Measurements from ENCODE around the gene CDKN2AIP.
A peak's percentile ranks its signal among the peaks of the same experiment; 100 is the strongest.

CDKN2AIP gene

GRCh38 chr4:183405303-183405702 is 39.1 kb upstream of the CDKN2AIP start:
- Histone ChIP-seq H3K9ac (ENCODE audit: low read length) (no peak overlapping the region), H3K4me3 (ENCODE audit: low read length) (no peak overlapping the region), H3K27ac (ENCODE audit: low read depth, low read length) (no peak overlapping the region), H3K36me3 (ENCODE audit: control insufficient read depth, insufficient read depth, low read length) (no peaks in the 10 kb centered on the region), H3K27me3 (ENCODE audit: control insufficient read depth, insufficient read depth, low read length) (no peaks in the 10 kb centered on the region), H3K4me1 (ENCODE audit: control insufficient read depth, insufficient read depth, low read length) (no peaks in the 10 kb centered on the region)

GRCh38 chr4:183407128-183407585 is 37.3 kb upstream of the CDKN2AIP start:
- H3K27ac ChIP-seq (ENCODE audit: low read depth, low read length) = peak overlapping the region; percentile 45

GRCh38 chr4:183407635-183408464 is 36.6 kb upstream of the CDKN2AIP start:
- H3K27ac ChIP-seq (ENCODE audit: low read depth, low read length) = no peak overlapping the region
- H3K27me3 ChIP-seq (ENCODE audit: control insufficient read depth, insufficient read depth, low read length) = no peaks in the 10 kb centered on the region
- H3K36me3 ChIP-seq (ENCODE audit: control insufficient read depth, insufficient read depth, low read length) = no peaks in the 10 kb centered on the region
- no peaks in the 10 kb centered on the region for H3K4me1 ChIP-seq (ENCODE audit: control insufficient read depth, insufficient read depth, low read length)
- H3K4me3 ChIP-seq (ENCODE audit: low read length) = peak overlapping the region; percentile 65
- H3K9ac ChIP-seq (ENCODE audit: low read length) = no peak overlapping the region

More at GRCh38 chr4:183407128-183407585, 37.3 kb upstream of the CDKN2AIP start:
- Histone ChIP-seq H3K36me3 (ENCODE audit: control insufficient read depth, insufficient read depth, low read length) (no peaks in the 10 kb centered on the region), H3K27me3 (ENCODE audit: control insufficient read depth, insufficient read depth, low read length) (no peaks in the 10 kb centered on the region), H3K4me1 (ENCODE audit: control insufficient read depth, insufficient read depth, low read length) (no peaks in the 10 kb centered on the region), H3K9ac (ENCODE audit: low read length) (no peak overlapping the region), H3K4me3 (ENCODE audit: low read length) (peak overlapping the region; percentile 65)

GRCh38 chr4:183408796-183409195 is 35.6 kb upstream of the CDKN2AIP start:
- H3K4me3 ChIP-seq (ENCODE audit: low read length) = no peak overlapping the region
- H3K27me3 ChIP-seq (ENCODE audit: control insufficient read depth, insufficient read depth, low read length) = no peaks in the 10 kb centered on the region
- H3K27ac ChIP-seq (ENCODE audit: low read depth, low read length) = no peak overlapping the region
- H3K4me1 ChIP-seq (ENCODE audit: control insufficient read depth, insufficient read depth, low read length) = no peaks in the 10 kb centered on the region
- no peaks in the 10 kb centered on the region for H3K36me3 ChIP-seq (ENCODE audit: control insufficient read depth, insufficient read depth, low read length)
- H3K9ac ChIP-seq (ENCODE audit: low read length) = no peak overlapping the region

- Histone ChIP-seq H3K9ac (ENCODE audit: low read length) (no peak overlapping the region), H3K27me3 (ENCODE audit: control insufficient read depth, insufficient read depth, low read length) (no peaks in the 10 kb centered on the region), H3K4me3 (ENCODE audit: low read length) (no peak overlapping the region), H3K27ac (ENCODE audit: low read depth, low read length) (no peak overlapping the region), H3K36me3 (ENCODE audit: control insufficient read depth, insufficient read depth, low read length) (no peaks in the 10 kb centered on the region), H3K4me1 (ENCODE audit: control insufficient read depth, insufficient read depth, low read length) (no peaks in the 10 kb centered on the region)
Measured at GRCh38 chr4:183409483-183409882, 35.0 kb upstream of the CDKN2AIP start.

GRCh38 chr4:183409934-183410333 is 34.5 kb upstream of the CDKN2AIP start:
- H3K4me1 ChIP-seq (ENCODE audit: control insufficient read depth, insufficient read depth, low read length) = no peaks in the 10 kb centered on the region
- H3K9ac ChIP-seq (ENCODE audit: low read length) = no peak overlapping the region
- no peaks in the 10 kb centered on the region for H3K27me3 ChIP-seq (ENCODE audit: control insufficient read depth, insufficient read depth, low read length)
- H3K36me3 ChIP-seq (ENCODE audit: control insufficient read depth, insufficient read depth, low read length) = no peaks in the 10 kb centered on the region
- H3K4me3 ChIP-seq (ENCODE audit: low read length) = no peak overlapping the region
- H3K27ac ChIP-seq (ENCODE audit: low read depth, low read length) = no peak overlapping the region

GRCh38 chr4:183411291-183411861 is 33.1 kb upstream of the CDKN2AIP start:
- Histone ChIP-seq H3K36me3 (ENCODE audit: control insufficient read depth, insufficient read depth, low read length) (no peaks in the 10 kb centered on the region), H3K27ac (ENCODE audit: low read depth, low read length) (no peak overlapping the region), H3K27me3 (ENCODE audit: control insufficient read depth, insufficient read depth, low read length) (no peaks in the 10 kb centered on the region), H3K9ac (ENCODE audit: low read length) (no peak overlapping the region), H3K4me1 (ENCODE audit: control insufficient read depth, insufficient read depth, low read length) (no peaks in the 10 kb centered on the region), H3K4me3 (ENCODE audit: low read length) (no peak overlapping the region)

GRCh38 chr4:183412821-183413220 is 31.6 kb upstream of the CDKN2AIP start:
- H3K36me3 ChIP-seq (ENCODE audit: control insufficient read depth, insufficient read depth, low read length) = no peaks in the 10 kb centered on the region
- no peak overlapping the region for H3K4me3 ChIP-seq (ENCODE audit: low read length)
- H3K27me3 ChIP-seq (ENCODE audit: control insufficient read depth, insufficient read depth, low read length) = no peaks in the 10 kb centered on the region
- H3K9ac ChIP-seq (ENCODE audit: low read length) = no peak overlapping the region
- no peak overlapping the region for H3K27ac ChIP-seq (ENCODE audit: low read depth, low read length)
- no peaks in the 10 kb centered on the region for H3K4me1 ChIP-seq (ENCODE audit: control insufficient read depth, insufficient read depth, low read length)

- Histone ChIP-seq H3K9ac (ENCODE audit: low read length) (no peak overlapping the region), H3K36me3 (ENCODE audit: control insufficient read depth, insufficient read depth, low read length) (no peaks in the 10 kb centered on the region), H3K27ac (ENCODE audit: low read depth, low read length) (no peak overlapping the region), H3K27me3 (ENCODE audit: control insufficient read depth, insufficient read depth, low read length) (no peaks in the 10 kb centered on the region), H3K4me1 (ENCODE audit: control insufficient read depth, insufficient read depth, low read length) (no peaks in the 10 kb centered on the region), H3K4me3 (ENCODE audit: low read length) (no peak overlapping the region)
Measured at GRCh38 chr4:183413234-183414200, 30.9 kb upstream of the CDKN2AIP start.

- Histone ChIP-seq H3K27me3 (ENCODE audit: control insufficient read depth, insufficient read depth, low read length) (no peaks in the 10 kb centered on the region), H3K4me1 (ENCODE audit: control insufficient read depth, insufficient read depth, low read length) (no peaks in the 10 kb centered on the region), H3K9ac (ENCODE audit: low read length) (no peak overlapping the region), H3K36me3 (ENCODE audit: control insufficient read depth, insufficient read depth, low read length) (no peaks in the 10 kb centered on the region), H3K27ac (ENCODE audit: low read depth, low read length) (no peak overlapping the region), H3K4me3 (ENCODE audit: low read length) (no peak overlapping the region)
Measured at GRCh38 chr4:183416879-183417755, 27.3 kb upstream of the CDKN2AIP start.

GRCh38 chr4:183422962-183423631 is 21.3 kb upstream of the CDKN2AIP start:
- H3K27ac ChIP-seq (ENCODE audit: low read depth, low read length) = no peak overlapping the region
- no peak overlapping the region for H3K9ac ChIP-seq (ENCODE audit: low read length)
- no peaks in the 10 kb centered on the region for H3K27me3 ChIP-seq (ENCODE audit: control insufficient read depth, insufficient read depth, low read length)

More at GRCh38 chr4:183422962-183423631, 21.3 kb upstream of the CDKN2AIP start:
- Histone ChIP-seq H3K4me3 (ENCODE audit: low read length) (no peak overlapping the region), H3K36me3 (ENCODE audit: control insufficient read depth, insufficient read depth, low read length) (no peaks in the 10 kb centered on the region), H3K4me1 (ENCODE audit: control insufficient read depth, insufficient read depth, low read length) (no peaks in the 10 kb centered on the region)

All from rectal smooth muscle tissue (tissue), 1 donor.